DMS53 treated with DMSO at 0.1 percent for 48 hours (cell line): ENCODE results near the gene TMEM181.
"Not testable (repeated sequence)": the region's sequence is repeated elsewhere in the genome, so short reads cannot be mapped to it uniquely, and the experiment has no call there.

Source experiments
- DNase-seq: peaks from one replicate; lab custom pipeline; 2025; ENCODE audit not compliant: unreplicated experiment; lab: John Stamatoyannopoulos, UW

The TMEM181 gene

GRCh38 chr6:158620963-158621693 lies 61.2 kb downstream of the TMEM181 start:
- no peak for DNase-seq

DNA sequence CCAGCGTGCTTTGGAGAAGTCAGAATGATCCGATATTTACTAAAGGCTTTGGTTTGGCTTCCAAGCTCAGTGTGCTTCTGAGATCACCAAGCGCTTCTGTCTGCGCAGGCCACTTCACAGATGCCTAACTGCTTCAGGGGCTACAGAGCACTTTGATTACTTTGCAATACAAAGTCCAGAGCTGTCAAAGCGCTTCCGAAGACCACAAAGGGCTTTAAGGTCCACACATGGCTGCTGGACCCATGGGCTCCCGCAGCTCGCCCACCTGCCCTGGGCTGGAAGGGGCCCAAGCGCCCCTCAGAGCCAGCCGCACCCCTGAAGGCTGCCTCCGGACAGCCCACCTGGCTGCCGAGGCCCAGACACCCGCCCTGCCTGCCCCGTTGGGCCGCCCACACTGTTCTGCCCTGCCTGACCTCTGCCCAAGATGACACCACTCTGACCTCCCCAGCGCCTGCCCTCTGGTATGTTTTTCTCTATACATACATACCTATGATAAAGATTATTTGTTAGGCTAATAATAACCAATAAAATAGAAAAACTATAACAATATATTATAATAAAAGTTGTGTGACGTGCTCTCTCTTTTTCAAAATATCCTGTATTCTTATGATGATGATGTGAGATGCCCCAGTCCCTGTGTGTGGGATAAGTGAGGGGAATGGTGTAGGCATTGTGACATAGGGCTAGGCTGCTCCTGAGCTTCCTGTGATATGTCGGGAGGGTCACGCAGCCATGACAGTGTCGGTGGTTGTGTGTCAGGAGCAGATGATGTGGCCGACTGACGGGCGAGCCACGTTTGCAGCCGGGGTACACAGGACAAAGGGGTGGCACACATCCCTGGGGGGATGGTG lies 62.0 kb downstream of the TMEM181 start:
- DNase-seq = no peak

GRCh38 chr6:158622545-158623190 lies 62.8 kb downstream of the TMEM181 start:
- no peak for DNase-seq

- DNase-seq = no peak
These were observed 65.1 kb downstream of the TMEM181 start for GRCh38 chr6:158624684-158625682.

DNA sequence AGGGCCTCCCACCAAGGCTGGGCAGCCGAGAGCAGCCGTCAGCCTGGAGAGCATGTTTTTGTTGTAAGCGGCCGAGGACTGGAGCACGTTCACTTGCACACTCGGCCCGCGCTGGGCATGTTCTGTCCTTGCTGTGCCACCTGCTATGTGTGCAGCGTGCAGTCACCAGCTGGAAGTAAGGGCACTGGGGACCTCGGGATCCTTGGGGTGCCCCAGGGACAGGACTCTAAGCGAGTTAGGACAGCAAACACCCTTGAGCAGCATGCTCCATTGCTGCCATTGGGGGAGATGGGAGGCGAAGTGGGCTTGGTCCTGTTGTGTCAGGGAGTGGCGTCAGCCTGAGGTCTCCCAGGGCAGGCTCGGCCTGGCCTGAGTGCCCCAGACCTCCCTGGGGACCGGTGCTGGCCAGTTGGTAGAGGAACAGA lies 66.0 kb downstream of the TMEM181 start:
- no peak for DNase-seq

- no peak for DNase-seq
These were observed 66.7 kb downstream of the TMEM181 start for GRCh38 chr6:158626360-158627167.

- DNase-seq = no peak
These were observed 67.5 kb downstream of the TMEM181 start for GRCh38 chr6:158627168-158627939.

- no peak for DNase-seq
These were observed 68.0 kb downstream of the TMEM181 start for GRCh38 chr6:158627940-158628211.

GRCh38 chr6:158628542-158628941 lies 68.7 kb downstream of the TMEM181 start:
- no peak for DNase-seq

DNA sequence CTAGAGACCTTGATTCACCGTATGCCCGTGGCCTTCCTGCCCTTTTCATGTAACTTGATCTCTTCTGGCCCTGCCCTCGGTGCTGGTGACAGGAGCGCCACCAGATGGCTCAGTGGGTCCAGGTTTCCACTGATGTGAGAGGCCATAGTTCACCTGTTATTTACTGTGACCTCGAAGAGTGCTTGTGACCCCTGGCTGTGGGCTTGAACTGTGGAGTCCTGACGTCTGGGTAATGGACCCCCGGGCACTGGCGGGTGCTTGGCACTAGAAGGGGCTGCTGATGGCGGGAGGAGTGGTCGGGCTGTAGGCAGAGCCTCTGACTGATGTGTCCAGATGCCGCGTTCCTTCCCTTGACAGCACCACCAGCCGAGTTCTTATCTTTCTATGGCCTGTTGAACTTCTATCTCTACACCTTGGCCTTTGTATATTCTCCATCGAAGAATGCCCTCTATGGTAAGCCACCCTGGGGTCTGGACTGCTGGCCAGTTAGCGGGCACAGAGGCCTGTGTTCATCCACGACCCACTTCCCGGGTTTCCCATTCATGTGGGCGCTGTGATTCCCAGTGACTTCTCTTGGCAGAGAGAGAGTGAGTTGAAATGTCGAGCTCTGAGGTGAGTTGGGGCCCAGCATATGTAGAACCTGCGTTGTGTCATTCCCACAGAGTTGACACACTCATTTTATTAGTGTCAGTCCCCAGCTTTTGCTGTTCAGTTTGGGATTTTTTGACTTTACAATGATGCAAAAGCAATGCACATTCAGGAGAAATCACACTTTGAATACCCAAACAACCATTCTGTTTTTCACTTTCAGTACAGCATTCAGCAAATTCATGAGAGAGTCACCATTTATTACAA lies 69.7 kb downstream of the TMEM181 start:
- peak; percentile 58 for DNase-seq

GRCh38 chr6:158630938-158631616 lies 71.2 kb downstream of the TMEM181 start:
- no peak for DNase-seq

GRCh38 chr6:158631678-158632537 lies 72.0 kb downstream of the TMEM181 start:
- DNase-seq = peak; percentile 28

DNA sequence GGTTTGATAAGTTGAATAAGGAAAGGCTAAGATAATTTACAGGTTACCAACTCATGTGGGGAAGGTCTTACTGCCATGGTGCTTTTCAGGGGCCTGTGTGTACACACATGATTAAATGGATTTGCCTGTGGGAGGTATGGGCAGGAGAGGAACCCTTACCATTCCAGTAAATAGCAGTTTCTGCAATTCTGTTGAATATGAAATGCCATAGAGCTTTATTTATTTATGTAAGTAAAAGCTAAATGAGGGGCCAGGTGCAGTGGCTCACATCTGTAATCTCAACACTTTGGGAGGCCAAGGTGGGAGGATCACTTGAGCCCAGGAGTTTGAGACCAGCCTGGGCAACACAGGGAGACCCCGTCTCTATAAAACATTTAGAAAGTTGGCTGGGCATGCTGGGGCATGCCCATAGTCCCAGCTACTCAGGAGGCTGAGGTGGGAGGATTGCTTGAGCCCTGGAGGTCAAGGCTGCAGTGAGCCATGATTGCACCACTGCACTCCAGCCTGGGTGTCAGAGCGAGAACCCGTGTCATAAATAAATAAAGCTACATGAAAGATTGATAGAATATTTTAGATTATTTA lies 72.7 kb downstream of the TMEM181 start:
- DNase-seq = not testable (repeated sequence)

DNA sequence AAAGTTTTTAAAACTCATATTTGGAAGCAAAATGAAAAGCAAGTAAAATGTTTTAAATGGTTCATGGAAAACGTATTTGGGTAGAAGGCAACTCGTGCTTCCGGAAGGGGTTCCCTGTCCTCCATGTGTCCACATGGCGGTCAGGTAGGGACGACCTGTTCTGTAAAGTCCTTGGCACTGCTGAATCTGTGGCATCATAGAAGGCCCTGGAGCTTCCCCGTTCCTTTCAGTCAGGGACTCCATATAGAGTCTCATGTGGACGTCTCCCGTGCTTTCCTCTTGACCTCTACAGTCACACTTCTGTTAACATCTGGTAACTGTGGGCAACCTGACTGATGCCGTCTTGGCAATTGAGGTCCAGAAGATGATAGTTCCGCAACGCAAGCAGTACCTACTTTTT lies 73.2 kb downstream of the TMEM181 start:
- no peak for DNase-seq

DNA sequence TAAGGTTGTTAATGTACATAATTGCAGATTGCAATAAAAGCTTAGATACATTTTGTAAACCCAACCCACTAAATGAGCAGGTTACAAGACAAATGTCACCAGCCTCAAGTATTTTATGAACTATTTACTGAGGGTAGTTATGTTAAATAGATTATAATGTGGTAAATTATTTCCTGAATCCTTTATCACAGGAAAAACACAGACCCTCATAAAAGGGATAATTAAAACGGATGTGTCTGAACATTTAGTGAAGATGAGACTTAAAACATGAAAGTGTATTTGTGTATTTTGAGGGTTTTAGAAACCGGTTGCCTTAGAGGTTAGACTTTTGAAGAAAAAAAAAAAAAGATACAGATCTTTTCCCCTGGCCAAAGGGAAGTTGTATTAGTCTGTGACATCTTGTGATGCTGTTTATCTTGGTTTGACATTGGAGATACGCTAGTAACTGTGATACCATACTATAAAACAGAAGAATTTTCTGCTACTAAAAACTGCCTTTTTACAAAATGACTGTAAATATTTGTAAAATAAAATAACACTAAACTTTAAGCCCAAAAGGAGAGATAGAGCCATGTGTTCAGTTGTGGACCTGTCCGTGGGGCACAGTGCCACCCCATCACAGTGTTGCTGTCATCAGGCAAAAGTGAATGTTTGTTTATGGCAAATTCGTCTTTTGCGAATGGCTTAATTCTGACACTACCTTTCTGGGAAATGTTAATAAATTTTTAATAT lies 75.0 kb downstream of the TMEM181 start:
- no peak for DNase-seq
